HG02610 (cell line): ENCODE data around the gene CABP1.
"Not testable (repeated sequence)": the region's sequence is repeated elsewhere in the genome, so short reads cannot be mapped to it uniquely, and the experiment has no call there.

ENCODE experiments used
- ATAC-seq: cut with Tn5 transposase; IDR thresholded peaks from one replicate; pipeline ENCODE4 v1.9.1; 2021; ENCODE audit warnings: mild to moderate bottlenecking, moderate library complexity; ENCODE audit not compliant: unreplicated experiment

Gene CABP1

GRCh38 chr12:120639771-120640721 is at the start of gene CABP1:
Gene CABP1, plus strand, starts transcription at chr12:120640626. Its CDS starts 60 bp downstream, at chr12:120640686.
- peak; percentile 68 for ATAC-seq

- ATAC-seq = no peak
Observed at GRCh38 chr12:120590741-120591407, 49.6 kb upstream of the CABP1 start.

GRCh38 chr12:120592121-120593049 is 48.0 kb upstream of the CABP1 start:
- ATAC-seq = no peak

GRCh38 chr12:120596901-120597300 is 43.5 kb upstream of the CABP1 start:
- ATAC-seq = no peak

- ATAC-seq = no peak
Observed at GRCh38 chr12:120597861-120598260, 42.6 kb upstream of the CABP1 start.

- no peak for ATAC-seq
Observed at GRCh38 chr12:120598674-120599463, 41.6 kb upstream of the CABP1 start.

GRCh38 chr12:120599672-120600552 is 40.5 kb upstream of the CABP1 start:
- ATAC-seq = no peak

GRCh38 chr12:120602416-120602815 is 38.0 kb upstream of the CABP1 start:
- not testable (repeated sequence) for ATAC-seq

GRCh38 chr12:120610560-120610959 is 29.9 kb upstream of the CABP1 start:
- no peak for ATAC-seq

GRCh38 chr12:120611534-120611933 is 28.9 kb upstream of the CABP1 start:
- not testable (repeated sequence) for ATAC-seq

GRCh38 chr12:120614848-120615247 is 25.6 kb upstream of the CABP1 start:
- no peak for ATAC-seq

GRCh38 chr12:120617193-120617592 is 23.2 kb upstream of the CABP1 start:
- not testable (repeated sequence) for ATAC-seq

GRCh38 chr12:120617767-120618166 is 22.7 kb upstream of the CABP1 start:
- not testable (repeated sequence) for ATAC-seq

- ATAC-seq = no peak
Observed at GRCh38 chr12:120618954-120619615, 21.3 kb upstream of the CABP1 start.

- no peak for ATAC-seq
Observed at GRCh38 chr12:120620624-120621023, 19.8 kb upstream of the CABP1 start.

- ATAC-seq = no peak
Observed at GRCh38 chr12:120625557-120626419, 14.6 kb upstream of the CABP1 start.

- no peak for ATAC-seq
Observed at GRCh38 chr12:120628919-120629318, 11.5 kb upstream of the CABP1 start.
